ENCODE results near the gene DOK6.

DNA sequence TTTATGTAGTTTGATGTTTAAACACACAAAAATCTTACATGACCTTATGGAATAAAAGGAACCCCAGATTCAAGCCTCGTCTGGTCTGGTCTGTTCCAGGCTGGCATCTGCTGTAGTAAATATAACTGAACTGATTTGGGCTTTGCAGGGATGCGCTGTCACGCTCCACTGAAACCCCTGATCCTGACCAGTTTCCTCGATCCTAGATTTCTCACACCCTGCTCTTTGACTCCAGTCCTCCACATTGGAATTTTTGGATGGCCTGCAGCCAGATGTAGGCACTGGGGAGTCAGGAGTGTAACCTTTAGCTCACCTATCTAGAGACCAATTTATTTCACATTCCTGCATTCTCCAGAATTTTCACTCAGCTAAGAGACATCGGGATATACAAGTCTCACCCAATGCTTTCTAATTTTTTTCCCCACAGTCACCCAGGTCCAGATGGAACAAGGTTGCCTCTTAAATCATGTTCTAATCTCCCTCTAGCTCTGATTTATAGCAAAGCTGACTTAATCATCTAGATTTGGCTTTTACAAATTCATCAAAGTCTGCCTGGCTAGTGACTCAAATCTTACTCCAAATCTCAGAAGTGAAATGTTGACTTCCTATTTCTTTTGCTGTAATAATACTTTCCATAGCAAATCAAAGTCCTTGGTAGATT, 327.4 kb downstream of the DOK6 start:
- TF ChIP-seq, protein P1, sequence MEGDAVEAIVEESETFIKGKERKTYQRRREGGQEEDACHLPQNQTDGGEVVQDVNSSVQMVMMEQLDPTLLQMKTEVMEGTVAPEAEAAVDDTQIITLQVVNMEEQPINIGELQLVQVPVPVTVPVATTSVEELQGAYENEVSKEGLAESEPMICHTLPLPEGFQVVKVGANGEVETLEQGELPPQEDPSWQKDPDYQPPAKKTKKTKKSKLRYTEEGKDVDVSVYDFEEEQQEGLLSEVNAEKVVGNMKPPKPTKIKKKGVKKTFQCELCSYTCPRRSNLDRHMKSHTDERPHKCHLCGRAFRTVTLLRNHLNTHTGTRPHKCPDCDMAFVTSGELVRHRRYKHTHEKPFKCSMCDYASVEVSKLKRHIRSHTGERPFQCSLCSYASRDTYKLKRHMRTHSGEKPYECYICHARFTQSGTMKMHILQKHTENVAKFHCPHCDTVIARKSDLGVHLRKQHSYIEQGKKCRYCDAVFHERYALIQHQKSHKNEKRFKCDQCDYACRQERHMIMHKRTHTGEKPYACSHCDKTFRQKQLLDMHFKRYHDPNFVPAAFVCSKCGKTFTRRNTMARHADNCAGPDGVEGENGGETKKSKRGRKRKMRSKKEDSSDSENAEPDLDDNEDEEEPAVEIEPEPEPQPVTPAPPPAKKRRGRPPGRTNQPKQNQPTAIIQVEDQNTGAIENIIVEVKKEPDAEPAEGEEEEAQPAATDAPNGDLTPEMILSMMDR (conservative IDR thresholded peaks at IDR 0.05; ENCODE audit: low read depth in 2 of 2) = no peak
- TF ChIP-seq CREB1 (CRISPR knock-in tag; IDR thresholded peaks at IDR 0.05; ENCODE audit: low read depth) = no peak
- no peak for TF ChIP-seq POLR2AphosphoS5 (IDR thresholded peaks at IDR 0.05; ENCODE audit: low read depth)
- TF ChIP-seq, protein P2, sequence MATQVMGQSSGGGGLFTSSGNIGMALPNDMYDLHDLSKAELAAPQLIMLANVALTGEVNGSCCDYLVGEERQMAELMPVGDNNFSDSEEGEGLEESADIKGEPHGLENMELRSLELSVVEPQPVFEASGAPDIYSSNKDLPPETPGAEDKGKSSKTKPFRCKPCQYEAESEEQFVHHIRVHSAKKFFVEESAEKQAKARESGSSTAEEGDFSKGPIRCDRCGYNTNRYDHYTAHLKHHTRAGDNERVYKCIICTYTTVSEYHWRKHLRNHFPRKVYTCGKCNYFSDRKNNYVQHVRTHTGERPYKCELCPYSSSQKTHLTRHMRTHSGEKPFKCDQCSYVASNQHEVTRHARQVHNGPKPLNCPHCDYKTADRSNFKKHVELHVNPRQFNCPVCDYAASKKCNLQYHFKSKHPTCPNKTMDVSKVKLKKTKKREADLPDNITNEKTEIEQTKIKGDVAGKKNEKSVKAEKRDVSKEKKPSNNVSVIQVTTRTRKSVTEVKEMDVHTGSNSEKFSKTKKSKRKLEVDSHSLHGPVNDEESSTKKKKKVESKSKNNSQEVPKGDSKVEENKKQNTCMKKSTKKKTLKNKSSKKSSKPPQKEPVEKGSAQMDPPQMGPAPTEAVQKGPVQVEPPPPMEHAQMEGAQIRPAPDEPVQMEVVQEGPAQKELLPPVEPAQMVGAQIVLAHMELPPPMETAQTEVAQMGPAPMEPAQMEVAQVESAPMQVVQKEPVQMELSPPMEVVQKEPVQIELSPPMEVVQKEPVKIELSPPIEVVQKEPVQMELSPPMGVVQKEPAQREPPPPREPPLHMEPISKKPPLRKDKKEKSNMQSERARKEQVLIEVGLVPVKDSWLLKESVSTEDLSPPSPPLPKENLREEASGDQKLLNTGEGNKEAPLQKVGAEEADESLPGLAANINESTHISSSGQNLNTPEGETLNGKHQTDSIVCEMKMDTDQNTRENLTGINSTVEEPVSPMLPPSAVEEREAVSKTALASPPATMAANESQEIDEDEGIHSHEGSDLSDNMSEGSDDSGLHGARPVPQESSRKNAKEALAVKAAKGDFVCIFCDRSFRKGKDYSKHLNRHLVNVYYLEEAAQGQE (IDR thresholded peaks at IDR 0.05; ENCODE audit: unreplicated experiment) = no peak
- TF ChIP-seq ZNF462 (CRISPR knock-in tag; IDR thresholded peaks at IDR 0.05) = no peak
- TF ChIP-seq EZH2 (IDR thresholded peaks at IDR 0.05; ENCODE audit: low read depth, unreplicated experiment) = no peak
- no peak for TF ChIP-seq EZH2phosphoT487 (IDR thresholded peaks at IDR 0.05; ENCODE audit: unreplicated experiment)
- no peak for TF ChIP-seq ZNF331 (CRISPR knock-in tag; IDR thresholded peaks at IDR 0.05; ENCODE audit: low read depth)
